Stimulated activated CD4-positive, alpha-beta T cell treated with anti-CD3 and anti-CD28 coated beads, TNF-alpha, amount 100 ng/mL, for 1 hour (primary cell): Measurements from ENCODE around the gene SNX4.

Source experiments
- DNase-seq, 3 donors: peaks; one replicate each; pipeline ENCODE4 v3.0.0-alpha.2; 2020; ENCODE audit warnings: low read depth in 3 of 3, low spot score in 1 of 3

Gene SNX4

GRCh38 chr3:125462722-125463299 lies 57.2 kb downstream of the SNX4 start:
- DNase-seq = no peak

- no peak for DNase-seq
Measured at GRCh38 chr3:125461896-125462295, 58.1 kb downstream of the SNX4 start.

- DNase-seq = no peak
Measured at GRCh38 chr3:125460233-125460632, 59.8 kb downstream of the SNX4 start.

GRCh38 chr3:125443923-125444322 lies 76.1 kb downstream of the SNX4 start:
- DNase-seq = no peak

GRCh38 chr3:125442506-125442905 lies 77.5 kb downstream of the SNX4 start:
- DNase-seq = no peak

GRCh38 chr3:125440970-125441369 lies 79.0 kb downstream of the SNX4 start:
- no peak for DNase-seq

- DNase-seq = no peak
Measured at GRCh38 chr3:125440559-125440955, 79.4 kb downstream of the SNX4 start.

GRCh38 chr3:125437631-125438435 lies 82.2 kb downstream of the SNX4 start:
- DNase-seq = peak in 2 of 3 donors; percentile 35 to 54

- no peak for DNase-seq
Measured at GRCh38 chr3:125436921-125437320, 83.1 kb downstream of the SNX4 start.

GRCh38 chr3:125435231-125435630 lies 84.8 kb downstream of the SNX4 start:
- no peak for DNase-seq

GRCh38 chr3:125434582-125435011 lies 85.4 kb downstream of the SNX4 start:
- DNase-seq = no peak

GRCh38 chr3:125433611-125434041 lies 86.4 kb downstream of the SNX4 start:
- DNase-seq = no peak

- DNase-seq = no peak
Measured at GRCh38 chr3:125433091-125433534, 86.9 kb downstream of the SNX4 start.

GRCh38 chr3:125431912-125432790 lies 87.9 kb downstream of the SNX4 start:
- no peak for DNase-seq

- no peak for DNase-seq
Measured at GRCh38 chr3:125431391-125431790, 88.6 kb downstream of the SNX4 start.

- no peak for DNase-seq
Measured at GRCh38 chr3:125428216-125428830, 91.7 kb downstream of the SNX4 start.

- no peak for DNase-seq
Measured at GRCh38 chr3:125418306-125418705, 101.7 kb downstream of the SNX4 start.

GRCh38 chr3:125416235-125416634 lies 103.8 kb downstream of the SNX4 start:
- no peak for DNase-seq

GRCh38 chr3:125414669-125415068 lies 105.3 kb downstream of the SNX4 start:
- DNase-seq = no peak

GRCh38 chr3:125410922-125411321 lies 109.1 kb downstream of the SNX4 start:
- no peak for DNase-seq

- DNase-seq = no peak
Measured at GRCh38 chr3:125406070-125406469, 113.9 kb downstream of the SNX4 start.
